HepG2 (cell line): ENCODE results near the gene ENO3. TPM values are rescaled to one million over a fixed set of nuclear protein-coding genes. Genes with fewer than 3 reads are reported as not detected.

Experiments used
- DR1 ChIP-seq: sonication (generic); formaldehyde crosslinking; IDR thresholded peaks from 2 replicates; pipeline ENCODE4 v1.8.0; 2021; ENCODE audit warnings: mild to moderate bottlenecking, missing genetic modification reagents, inconsistent platforms
- ELF3 ChIP-seq: IDR thresholded peaks from 2 replicates; pipeline ENCODE4 v1.6.1; 2016; ENCODE audit warnings: missing genetic modification reagents, missing compliant biosample characterization
- GABPA ChIP-seq, 2 experiments: IDR thresholded peaks; 2 replicates each; pipeline ENCODE4 v1.6.1; 2011 to 2016; ENCODE audit warnings: low read depth in 2 of 2, low read length in 1 of 2, missing biosample characterization in 1 of 2, missing genetic modification characterization in 1 of 2
- HOXA3 ChIP-seq: sonication (generic); formaldehyde crosslinking; IDR thresholded peaks from 2 replicates; pipeline ENCODE4 v1.5.0; 2020; ENCODE audit warnings: missing genetic modification reagents
- KDM5A ChIP-seq: fragments of 200-600 bp; sonication (generic); IDR thresholded peaks from 2 replicates; pipeline ENCODE4 v1.7.0; 2018; ENCODE audit warnings: antibody characterized with exemption, mild to moderate bottlenecking, low read length, borderline replicate concordance
- KMT2A ChIP-seq: sonication (generic); formaldehyde crosslinking; IDR thresholded peaks from 2 replicates; pipeline ENCODE4 v1.4.0; 2020; ENCODE audit warnings: missing genetic modification reagents
- MTF2 ChIP-seq: sonication (generic); formaldehyde crosslinking; IDR thresholded peaks from 2 replicates; pipeline ENCODE4 v1.5.0; 2020; ENCODE audit warnings: missing genetic modification reagents, borderline replicate concordance
- NFKBIZ ChIP-seq: IDR thresholded peaks from 2 replicates; pipeline ENCODE4 v1.6.1; 2018; ENCODE audit warnings: missing genetic modification reagents, missing compliant biosample characterization
- NONO ChIP-seq, 2 experiments: fragments of 450-650 bp in 1 of 2; sonication (generic) in 1 of 2; formaldehyde crosslinking in 1 of 2; IDR thresholded peaks in 1 of 2; conservative IDR thresholded peaks in 1 of 2; 2 replicates each; pipeline versions ENCODE4 v1.6.1 to v1.8.0; 2017 to 2022; ENCODE audit warnings: mild to moderate bottlenecking in 1 of 2, missing genetic modification reagents in 1 of 2, moderate library complexity in 1 of 2
- NR2C2 ChIP-seq: sonication (generic); formaldehyde crosslinking; IDR thresholded peaks from 2 replicates; pipeline ENCODE4 v1.4.0; 2020; ENCODE audit warnings: missing genetic modification reagents, mild to moderate bottlenecking, moderate library complexity, borderline replicate concordance
- PHF21A ChIP-seq: sonication (generic); formaldehyde crosslinking; IDR thresholded peaks from 2 replicates; pipeline ENCODE4 v1.5.0; 2020; ENCODE audit warnings: mild to moderate bottlenecking, missing genetic modification reagents
- SMAD1 ChIP-seq: sonication (generic); formaldehyde crosslinking; IDR thresholded peaks from 2 replicates; pipeline ENCODE4 v1.4.0; 2020; ENCODE audit warnings: missing genetic modification reagents, low read depth, mild to moderate bottlenecking, borderline replicate concordance
- ZNF350 ChIP-seq: sonication (generic); formaldehyde crosslinking; IDR thresholded peaks from 2 replicates; pipeline ENCODE4 v1.4.0; 2020; ENCODE audit warnings: mild to moderate bottlenecking, low read depth, missing genetic modification reagents, borderline replicate concordance
- ZNF598 ChIP-seq: sonication (generic); formaldehyde crosslinking; IDR thresholded peaks from 2 replicates; pipeline ENCODE4 v1.5.1; 2020; ENCODE audit warnings: mild to moderate bottlenecking, missing genetic modification reagents, borderline replicate concordance
- ZNF724P ChIP-seq: sonication (generic); formaldehyde crosslinking; IDR thresholded peaks from 2 replicates; pipeline ENCODE4 v1.8.0; 2022; ENCODE audit warnings: missing genetic modification reagents, borderline replicate concordance
- polyA plus RNA-seq, 8 experiments: library from polyadenylated mRNA; depleted of rRNA in 3 of 8; stranded (reverse) in 7 of 8; unstranded in 1 of 8; fragments of >200 nt; fragmentation: Illumina TruSeq in 4 of 8; extraction: Trizol in 4 of 8; gene quantifications; 2 replicates each; pipeline versions ENCODE4 v1.2.1 to v1.2.3, GENCODE V29; 2011 to 2016; ENCODE audit warnings: low read depth in 4 of 8, missing spikeins in 1 of 8, mixed read lengths in 1 of 8; ENCODE audit not compliant: insufficient read depth in 1 of 8
- total RNA-seq, 5 experiments: library from RNA; depleted of rRNA; stranded (reverse); fragments of >200 nt; fragmentation: Illumina TruSeq; extraction: Trizol; gene quantifications; 2 replicates each; pipeline ENCODE4 v1.2.3, GENCODE V29; 2016; ENCODE audit warnings: low read depth in 1 of 5
- TF ChIP-seq, protein P1 (sequence below), 2 experiments: IDR thresholded peaks; 2 replicates each; pipeline ENCODE4 v1.6.1; 2011 to 2012; ENCODE audit warnings: low read length in 2 of 2, borderline replicate concordance in 1 of 2, low read depth in 1 of 2, mild to moderate bottlenecking in 1 of 2, moderate library complexity in 1 of 2
- TF ChIP-seq, protein P2 (sequence below): sonication (generic); formaldehyde crosslinking; IDR thresholded peaks from 2 replicates; pipeline ENCODE4 v1.8.0; 2022; ENCODE audit warnings: mild to moderate bottlenecking, missing genetic modification reagents; ENCODE audit not compliant: insufficient replicate concordance
- TF ChIP-seq, protein P3 (sequence below): sonication (generic); formaldehyde crosslinking; IDR thresholded peaks from 2 replicates; pipeline ENCODE4 v1.5.1; 2020; ENCODE audit warnings: mild to moderate bottlenecking, missing genetic modification reagents, moderate library complexity

Gene ENO3
- total and polyA plus RNA-seq, 2 of the 13 experiments (the other 11 are each of a cell fraction or from before 2014, with no cell fraction given): 59.8 to 69.8 TPM

DNA sequence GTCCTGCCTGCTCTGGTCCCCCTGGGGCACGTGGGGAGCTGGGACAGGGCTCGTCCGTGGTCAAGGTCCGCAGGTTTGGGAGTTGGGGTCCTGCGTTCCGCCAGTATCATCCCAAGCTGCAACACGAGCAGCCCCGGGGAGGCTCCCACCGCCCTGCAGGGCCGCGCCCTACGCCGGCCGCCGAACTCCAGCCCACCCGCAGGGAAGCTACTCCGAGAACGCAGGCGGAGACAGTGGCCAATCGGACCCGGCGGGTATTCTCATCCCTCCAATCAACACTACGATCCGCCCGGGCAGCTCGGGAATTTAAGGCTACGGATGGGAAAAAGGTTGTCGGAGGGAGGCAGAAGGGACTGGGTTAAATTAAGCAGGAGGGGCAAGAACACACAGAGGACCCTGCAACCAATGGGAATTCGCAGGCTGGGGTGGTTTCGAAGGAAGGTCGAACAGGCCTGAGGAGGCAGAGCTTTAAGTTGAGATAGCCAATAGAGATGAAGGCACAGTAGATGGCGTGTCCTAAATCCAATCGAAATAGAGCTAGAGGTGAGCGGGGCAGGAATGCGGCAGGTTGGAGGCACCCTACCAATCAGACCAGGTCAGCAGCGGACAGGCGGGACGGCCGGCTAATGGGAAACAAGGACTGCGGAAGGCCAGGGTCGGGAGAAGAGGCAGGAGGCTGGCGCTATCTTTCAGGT, 16.1 kb downstream of the ENO3 start (continued):
- TF ChIP-seq, protein P1, sequence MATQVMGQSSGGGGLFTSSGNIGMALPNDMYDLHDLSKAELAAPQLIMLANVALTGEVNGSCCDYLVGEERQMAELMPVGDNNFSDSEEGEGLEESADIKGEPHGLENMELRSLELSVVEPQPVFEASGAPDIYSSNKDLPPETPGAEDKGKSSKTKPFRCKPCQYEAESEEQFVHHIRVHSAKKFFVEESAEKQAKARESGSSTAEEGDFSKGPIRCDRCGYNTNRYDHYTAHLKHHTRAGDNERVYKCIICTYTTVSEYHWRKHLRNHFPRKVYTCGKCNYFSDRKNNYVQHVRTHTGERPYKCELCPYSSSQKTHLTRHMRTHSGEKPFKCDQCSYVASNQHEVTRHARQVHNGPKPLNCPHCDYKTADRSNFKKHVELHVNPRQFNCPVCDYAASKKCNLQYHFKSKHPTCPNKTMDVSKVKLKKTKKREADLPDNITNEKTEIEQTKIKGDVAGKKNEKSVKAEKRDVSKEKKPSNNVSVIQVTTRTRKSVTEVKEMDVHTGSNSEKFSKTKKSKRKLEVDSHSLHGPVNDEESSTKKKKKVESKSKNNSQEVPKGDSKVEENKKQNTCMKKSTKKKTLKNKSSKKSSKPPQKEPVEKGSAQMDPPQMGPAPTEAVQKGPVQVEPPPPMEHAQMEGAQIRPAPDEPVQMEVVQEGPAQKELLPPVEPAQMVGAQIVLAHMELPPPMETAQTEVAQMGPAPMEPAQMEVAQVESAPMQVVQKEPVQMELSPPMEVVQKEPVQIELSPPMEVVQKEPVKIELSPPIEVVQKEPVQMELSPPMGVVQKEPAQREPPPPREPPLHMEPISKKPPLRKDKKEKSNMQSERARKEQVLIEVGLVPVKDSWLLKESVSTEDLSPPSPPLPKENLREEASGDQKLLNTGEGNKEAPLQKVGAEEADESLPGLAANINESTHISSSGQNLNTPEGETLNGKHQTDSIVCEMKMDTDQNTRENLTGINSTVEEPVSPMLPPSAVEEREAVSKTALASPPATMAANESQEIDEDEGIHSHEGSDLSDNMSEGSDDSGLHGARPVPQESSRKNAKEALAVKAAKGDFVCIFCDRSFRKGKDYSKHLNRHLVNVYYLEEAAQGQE (IDR thresholded peaks at IDR 0.05; ENCODE audit: borderline replicate concordance in 1 of 2, low read depth in 1 of 2, low read length in 2 of 2): no peak
- no peak for TF ChIP-seq ELF3 (CRISPR knock-in tag)
- 0 out of 2 replicates have a peak, but pooled peaks have one; percentile 19 for TF ChIP-seq ZNF598
- 0 out of 2 replicates have a peak, but pooled peaks have one; percentile 24 for TF ChIP-seq HOXA3 (CRISPR knock-in tag)
- peak; percentile 90 for TF ChIP-seq PHF21A (CRISPR knock-in tag)
- TF ChIP-seq KDM5A: peak; percentile 13; the same call in 1 of the 2 replicates
- TF ChIP-seq, protein P2, sequence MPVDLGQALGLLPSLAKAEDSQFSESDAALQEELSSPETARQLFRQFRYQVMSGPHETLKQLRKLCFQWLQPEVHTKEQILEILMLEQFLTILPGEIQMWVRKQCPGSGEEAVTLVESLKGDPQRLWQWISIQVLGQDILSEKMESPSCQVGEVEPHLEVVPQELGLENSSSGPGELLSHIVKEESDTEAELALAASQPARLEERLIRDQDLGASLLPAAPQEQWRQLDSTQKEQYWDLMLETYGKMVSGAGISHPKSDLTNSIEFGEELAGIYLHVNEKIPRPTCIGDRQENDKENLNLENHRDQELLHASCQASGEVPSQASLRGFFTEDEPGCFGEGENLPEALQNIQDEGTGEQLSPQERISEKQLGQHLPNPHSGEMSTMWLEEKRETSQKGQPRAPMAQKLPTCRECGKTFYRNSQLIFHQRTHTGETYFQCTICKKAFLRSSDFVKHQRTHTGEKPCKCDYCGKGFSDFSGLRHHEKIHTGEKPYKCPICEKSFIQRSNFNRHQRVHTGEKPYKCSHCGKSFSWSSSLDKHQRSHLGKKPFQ (CRISPR knock-in tag): peak; percentile 24
- TF ChIP-seq KMT2A (CRISPR knock-in tag): peak; percentile 15; the same call in 1 of the 2 replicates
- TF ChIP-seq NONO (IDR thresholded peaks at IDR 0.05): no peak
- no peak; the same call in 1 of the 2 replicates for TF ChIP-seq NONO (CRISPR knock-in tag; conservative IDR thresholded peaks at IDR 0.05)
- TF ChIP-seq SMAD1 (CRISPR knock-in tag): peak; percentile 84; the same call in 1 of the 2 replicates
- TF ChIP-seq GABPA (IDR thresholded peaks at IDR 0.05; ENCODE audit: low read depth, low read length): peak; percentile 50
- TF ChIP-seq GABPA (CRISPR knock-in tag; IDR thresholded peaks at IDR 0.05; ENCODE audit: low read depth): no peak; the same call in 1 of the 2 replicates
- TF ChIP-seq NFKBIZ (CRISPR knock-in tag): no peak
- TF ChIP-seq DR1 (CRISPR knock-in tag): peak; percentile 46; the same call in 1 of the 2 replicates
- peak; percentile 33; the same call in 1 of the 2 replicates for TF ChIP-seq ZNF724P (CRISPR knock-in tag)
- peak; percentile 59 for TF ChIP-seq ZNF350 (CRISPR knock-in tag)
- TF ChIP-seq, protein P3, sequence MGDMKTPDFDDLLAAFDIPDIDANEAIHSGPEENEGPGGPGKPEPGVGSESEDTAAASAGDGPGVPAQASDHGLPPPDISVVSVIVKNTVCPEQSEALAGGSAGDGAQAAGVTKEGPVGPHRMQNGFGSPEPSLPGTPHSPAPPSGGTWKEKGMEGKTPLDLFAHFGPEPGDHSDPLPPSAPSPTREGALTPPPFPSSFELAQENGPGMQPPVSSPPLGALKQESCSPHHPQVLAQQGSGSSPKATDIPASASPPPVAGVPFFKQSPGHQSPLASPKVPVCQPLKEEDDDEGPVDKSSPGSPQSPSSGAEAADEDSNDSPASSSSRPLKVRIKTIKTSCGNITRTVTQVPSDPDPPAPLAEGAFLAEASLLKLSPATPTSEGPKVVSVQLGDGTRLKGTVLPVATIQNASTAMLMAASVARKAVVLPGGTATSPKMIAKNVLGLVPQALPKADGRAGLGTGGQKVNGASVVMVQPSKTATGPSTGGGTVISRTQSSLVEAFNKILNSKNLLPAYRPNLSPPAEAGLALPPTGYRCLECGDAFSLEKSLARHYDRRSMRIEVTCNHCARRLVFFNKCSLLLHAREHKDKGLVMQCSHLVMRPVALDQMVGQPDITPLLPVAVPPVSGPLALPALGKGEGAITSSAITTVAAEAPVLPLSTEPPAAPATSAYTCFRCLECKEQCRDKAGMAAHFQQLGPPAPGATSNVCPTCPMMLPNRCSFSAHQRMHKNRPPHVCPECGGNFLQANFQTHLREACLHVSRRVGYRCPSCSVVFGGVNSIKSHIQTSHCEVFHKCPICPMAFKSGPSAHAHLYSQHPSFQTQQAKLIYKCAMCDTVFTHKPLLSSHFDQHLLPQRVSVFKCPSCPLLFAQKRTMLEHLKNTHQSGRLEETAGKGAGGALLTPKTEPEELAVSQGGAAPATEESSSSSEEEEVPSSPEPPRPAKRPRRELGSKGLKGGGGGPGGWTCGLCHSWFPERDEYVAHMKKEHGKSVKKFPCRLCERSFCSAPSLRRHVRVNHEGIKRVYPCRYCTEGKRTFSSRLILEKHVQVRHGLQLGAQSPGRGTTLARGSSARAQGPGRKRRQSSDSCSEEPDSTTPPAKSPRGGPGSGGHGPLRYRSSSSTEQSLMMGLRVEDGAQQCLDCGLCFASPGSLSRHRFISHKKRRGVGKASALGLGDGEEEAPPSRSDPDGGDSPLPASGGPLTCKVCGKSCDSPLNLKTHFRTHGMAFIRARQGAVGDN (CRISPR knock-in tag): peak; percentile 87
- peak; percentile 46; the same call in 1 of the 2 replicates for TF ChIP-seq NR2C2 (CRISPR knock-in tag)
- no peak for TF ChIP-seq MTF2 (CRISPR knock-in tag)
